Germinal center (tissue), 1 donor: ENCODE results near the gene DPF3.

Experiments
- DNase-seq: peaks from one replicate; pipeline ENCODE4 v3.0.0; 2012; ENCODE audit warnings: mixed read lengths, low spot score

The DPF3 gene

DNA sequence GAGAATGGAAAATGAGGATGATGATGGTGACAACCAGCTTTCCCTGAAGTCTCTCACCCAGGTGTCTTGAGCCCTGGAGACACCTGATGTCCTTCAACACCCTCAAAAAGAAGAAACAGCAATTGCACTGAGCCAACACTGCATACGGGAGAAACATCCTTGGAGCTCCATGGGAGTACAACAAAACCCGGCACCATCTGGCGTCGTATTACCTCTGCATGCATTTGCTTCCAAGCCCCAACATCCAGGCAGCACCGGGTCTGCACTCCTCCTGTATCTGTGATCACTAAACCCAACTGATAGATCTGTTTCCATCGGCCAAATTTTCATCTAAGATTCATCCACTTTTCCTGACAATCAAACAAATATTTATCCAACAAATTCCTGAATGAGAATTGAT is 249.9 kb downstream of the DPF3 start:
- no peak for DNase-seq

- DNase-seq, result no peak
Measured at GRCh38 chr14:72643317-72643801, 250.5 kb downstream of the DPF3 start.

- DNase-seq, result no peak
Measured at GRCh38 chr14:72640911-72641485, 252.9 kb downstream of the DPF3 start.

- DNase-seq, result no peak
Measured at GRCh38 chr14:72638021-72638420, 255.9 kb downstream of the DPF3 start.

DNA sequence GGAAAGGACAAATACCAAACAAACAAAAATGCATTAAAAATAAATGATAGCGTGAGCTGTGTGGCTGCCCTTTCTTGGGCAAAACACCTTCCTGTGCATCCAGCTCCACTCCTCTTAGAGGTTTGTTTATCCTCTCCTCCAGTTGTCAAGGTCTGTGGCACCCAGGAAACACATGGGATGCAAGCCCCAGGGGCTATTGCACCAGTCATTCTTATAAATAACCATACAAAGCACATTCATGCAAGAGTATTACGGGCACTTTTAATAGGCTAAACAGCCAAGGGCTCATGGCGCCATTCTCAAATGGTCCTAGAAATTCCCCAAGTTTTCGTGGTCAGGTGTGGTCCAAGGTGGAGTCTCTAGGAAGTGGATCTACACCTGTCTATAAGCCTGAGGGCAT is 257.0 kb downstream of the DPF3 start:
- no peak for DNase-seq

DNA sequence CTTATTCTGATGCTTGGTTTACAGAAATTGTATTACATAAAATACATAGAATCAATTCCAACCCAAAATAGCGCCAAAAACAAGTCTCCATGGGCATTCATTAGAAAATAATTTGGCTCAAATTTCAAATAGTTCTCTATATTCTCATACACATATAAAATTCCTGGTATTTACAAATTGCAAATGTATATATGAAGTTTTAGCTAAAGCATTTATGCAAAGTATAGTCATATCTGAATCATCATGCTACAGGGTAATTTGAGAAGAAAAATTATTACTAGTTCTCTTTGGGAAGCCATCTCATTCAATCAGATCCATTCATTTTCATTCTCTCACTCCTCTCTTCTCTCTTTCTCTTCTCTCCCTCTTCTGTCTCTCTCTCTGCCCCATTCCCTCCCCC is 257.8 kb downstream of the DPF3 start:
- DNase-seq, result no peak

GRCh38 chr14:72634691-72635616 is 258.9 kb downstream of the DPF3 start:
- no peak for DNase-seq

DNA sequence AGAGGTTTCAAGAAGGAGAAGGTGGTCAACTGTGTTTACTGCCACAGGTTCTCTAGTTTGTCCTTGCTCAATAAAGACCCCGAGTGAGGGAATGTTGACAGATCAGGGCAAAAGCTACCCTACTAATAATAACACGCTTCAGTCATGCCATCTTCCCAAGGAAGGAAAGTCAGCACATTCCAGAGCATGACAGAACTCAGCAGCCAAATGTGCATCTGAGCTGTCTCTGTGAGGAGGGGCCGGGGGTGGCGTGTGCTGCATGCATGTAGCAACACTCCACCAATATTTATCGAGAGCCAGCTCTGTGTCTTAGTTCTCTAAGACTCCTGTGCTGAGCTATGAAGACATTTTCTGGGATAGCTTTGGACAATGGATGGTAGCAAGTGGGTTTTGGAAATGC is 260.4 kb downstream of the DPF3 start:
- no peak for DNase-seq

- no peak for DNase-seq
Measured at GRCh38 chr14:72632727-72633126, 261.2 kb downstream of the DPF3 start.

GRCh38 chr14:72631401-72631800 is 262.5 kb downstream of the DPF3 start:
- no peak for DNase-seq

DNA sequence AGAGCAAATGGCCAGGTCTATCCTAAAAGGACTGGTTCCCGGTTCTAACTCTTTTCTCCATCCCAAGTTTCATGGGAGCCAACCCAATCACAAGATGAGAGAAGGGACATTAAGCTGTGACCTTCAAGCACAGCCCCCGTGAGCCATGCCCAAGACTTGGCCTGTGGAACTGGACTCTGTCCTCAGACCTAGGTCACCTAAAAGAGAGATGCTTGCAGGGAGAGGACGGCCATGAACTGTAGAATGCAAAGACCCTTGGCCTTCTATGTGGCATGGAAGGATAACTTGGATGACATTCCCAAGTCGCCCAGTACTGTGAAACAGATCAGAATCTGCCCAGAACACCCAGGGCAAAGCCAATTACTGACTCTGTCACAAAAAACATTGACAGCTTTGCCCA is 263.5 kb downstream of the DPF3 start:
- DNase-seq, result no peak

DNA sequence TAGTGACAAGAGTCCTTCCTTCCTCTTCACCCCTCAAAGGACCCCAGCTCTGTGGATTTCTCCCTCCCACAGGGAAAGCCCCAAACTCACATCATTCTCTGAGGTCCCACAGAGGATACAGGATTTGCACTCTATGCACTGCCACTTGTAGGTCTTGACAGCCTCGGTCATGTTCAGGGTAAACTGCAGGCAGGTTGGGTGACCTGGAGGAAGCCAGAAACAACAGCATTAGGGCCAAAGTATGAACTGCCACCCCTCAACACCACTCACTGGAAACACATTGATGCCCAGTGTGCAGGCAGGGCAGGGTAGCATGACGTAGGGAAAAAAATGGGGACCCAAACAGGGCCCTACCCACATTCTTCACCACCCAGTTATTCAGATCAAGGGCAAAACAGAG is 264.4 kb downstream of the DPF3 start:
- no peak for DNase-seq

- DNase-seq, result no peak
Measured at GRCh38 chr14:72625689-72626088, 268.2 kb downstream of the DPF3 start.

DNA sequence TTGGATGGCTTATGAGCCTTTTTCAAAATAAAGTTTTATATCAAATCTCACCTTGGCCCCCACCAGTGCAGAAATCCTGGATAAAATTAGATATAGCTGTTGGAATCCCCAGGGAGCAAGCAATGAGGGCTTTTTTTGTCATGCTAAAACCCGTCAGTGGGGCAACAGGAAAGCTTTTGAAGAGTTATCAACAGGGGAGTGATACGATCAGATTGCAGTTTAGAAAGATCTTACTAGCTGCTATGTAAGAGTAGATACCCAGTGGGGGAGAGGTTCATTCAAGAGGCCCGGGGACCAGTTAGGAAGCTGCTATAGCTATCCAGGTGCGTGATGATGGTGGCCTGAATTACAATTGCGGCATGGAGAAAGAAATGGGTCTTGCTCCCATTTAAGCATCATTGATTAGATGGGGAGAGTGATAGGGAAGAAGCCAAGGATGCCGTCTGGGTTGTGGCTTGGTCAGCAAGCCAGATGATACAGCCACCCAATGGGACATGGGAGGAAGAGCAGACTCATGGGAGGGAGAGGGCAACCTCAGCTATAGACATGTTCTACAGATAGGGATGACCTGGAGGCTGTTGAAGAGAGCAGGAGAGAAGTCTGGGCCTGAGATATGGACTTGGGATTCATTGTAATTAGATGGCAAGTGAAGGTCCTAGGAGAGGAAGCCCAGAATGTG is 272.4 kb downstream of the DPF3 start:
- no peak for DNase-seq

GRCh38 chr14:72619881-72620280 is 274.0 kb downstream of the DPF3 start:
- no peak for DNase-seq

DNA sequence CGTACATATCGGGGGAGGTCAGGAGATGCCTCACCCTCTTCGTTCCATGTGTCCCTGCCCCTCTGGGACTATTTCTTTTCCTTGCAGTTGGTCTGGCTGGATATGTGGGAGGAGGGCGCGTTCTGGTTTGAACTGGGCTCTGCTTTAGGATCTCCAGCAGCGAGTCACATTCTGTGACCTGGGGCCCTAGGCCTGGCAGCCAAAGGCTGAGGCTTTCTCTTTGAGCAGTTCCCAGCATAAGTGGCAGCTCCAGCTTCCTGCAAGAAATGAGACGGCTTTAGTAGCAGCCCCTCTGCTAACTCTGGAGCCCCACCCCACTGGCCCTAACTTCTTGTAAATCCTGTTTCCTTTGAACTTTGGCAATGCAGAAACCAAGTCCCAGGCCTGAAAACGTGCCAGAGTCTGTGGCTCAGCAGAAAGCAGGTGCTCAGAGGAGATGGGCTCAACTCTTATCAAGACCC is 274.8 kb downstream of the DPF3 start:
- DNase-seq, result no peak

GRCh38 chr14:72618424-72618823 is 275.5 kb downstream of the DPF3 start:
- DNase-seq, result no peak

DNA sequence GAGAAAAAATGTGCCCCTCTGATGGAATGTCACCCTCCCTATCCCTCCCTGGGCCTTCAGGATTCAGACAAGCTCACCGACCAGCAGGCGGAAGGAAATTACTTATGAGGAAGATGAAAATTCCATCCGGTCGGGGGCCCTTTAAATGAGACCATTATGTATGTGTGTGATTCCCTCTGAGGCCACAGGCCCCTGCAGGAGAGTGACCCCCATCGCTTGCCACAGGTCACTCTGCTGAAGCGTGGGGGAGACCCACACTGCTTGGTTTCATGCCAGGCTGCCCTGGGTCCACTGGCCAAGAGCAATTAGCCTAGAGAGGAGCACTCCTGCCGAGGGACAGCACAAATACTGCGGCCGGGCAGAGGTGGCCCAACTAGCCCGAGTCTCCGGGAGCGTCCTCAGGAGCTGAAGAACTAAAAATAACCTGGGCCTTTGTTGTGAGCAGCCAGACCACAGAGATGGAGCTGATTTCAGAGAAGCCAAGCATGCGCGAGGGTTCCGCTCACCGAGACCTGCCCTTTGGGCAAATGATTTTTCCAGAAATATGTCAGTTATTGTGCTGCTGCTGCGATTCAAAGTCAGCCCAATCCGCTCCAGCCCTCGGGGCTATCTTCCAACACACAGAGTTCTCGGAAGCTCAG is 276.4 kb downstream of the DPF3 start:
- DNase-seq, result no peak

GRCh38 chr14:72616811-72617210 is 277.1 kb downstream of the DPF3 start:
- no peak for DNase-seq

DNA sequence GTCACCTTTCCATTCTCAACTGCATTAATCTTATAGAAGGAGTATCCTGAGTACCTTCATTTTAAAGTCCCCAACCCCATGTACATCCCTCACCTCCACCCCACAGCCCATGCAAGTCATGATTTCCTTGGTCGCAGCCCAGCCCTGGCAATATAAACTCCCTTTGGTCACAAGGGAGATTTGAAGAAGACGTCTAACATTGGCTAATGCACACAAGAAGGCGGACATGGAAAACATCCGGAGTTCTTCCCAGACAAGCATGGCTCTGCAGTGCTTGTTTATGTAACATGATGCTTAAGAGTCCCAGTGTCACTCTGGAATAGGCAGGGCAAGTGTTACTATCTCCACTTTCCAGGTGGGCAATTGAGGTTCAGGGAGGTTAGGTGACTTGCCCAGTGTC is 277.6 kb downstream of the DPF3 start:
- no peak for DNase-seq

GRCh38 chr14:72615451-72616121 is 278.3 kb downstream of the DPF3 start:
- DNase-seq, result no peak

- no peak for DNase-seq
Measured at GRCh38 chr14:72614891-72615415, 278.9 kb downstream of the DPF3 start.
